OCI-LY7 (cell line): ENCODE measurements around the gene TWSG1. TPM values are rescaled to one million over a fixed set of nuclear protein-coding genes. Genes with fewer than 3 reads are reported as not detected.

ENCODE experiments used
- BruUV-seq: library from RNA; stranded (reverse); fragments of 400-500 nt; replicated peaks from 2 replicates; lab custom pipeline; 2021; lab: Mats Ljungman, UMichigan
- CTCF ChIA-PET: fragments of 300-600 bp; sonication (Branson Sonifier 250); formaldehyde crosslinking; loops from one replicate; lab custom pipeline; 2022; ENCODE audit warnings: antibody characterized with exemption; ENCODE audit not compliant: unreplicated experiment; lab: Charles Lee
- POLR2A ChIA-PET: fragments of 300-600 bp; sonication (Branson Sonifier 250); formaldehyde crosslinking; loops from one replicate; lab custom pipeline; 2022; ENCODE audit warnings: antibody characterized with exemption; lab: Charles Lee
- DNase-seq: peaks from one replicate; pipeline ENCODE4 v3.0.0-alpha.2; 2015; ENCODE audit warnings: low spot score
- H2AFZ ChIP-seq: fragments of 200-600 bp; sonication (generic), shearing (Covaris generic); 2 replicates; pipeline ENCODE4 v1.6.1; 2014; ENCODE audit warnings: mild to moderate bottlenecking, antibody characterized with exemption, low read length, moderate library complexity
- H3K27ac ChIP-seq: fragments of 200-600 bp; sonication (generic); 2 replicates; pipeline ENCODE4 v1.5.1; 2014; ENCODE audit warnings: mixed run types, low read depth, mild to moderate bottlenecking, moderate library complexity, low read length, inconsistent platforms; ENCODE audit not compliant: poor library complexity, severe bottlenecking
- H3K36me3 ChIP-seq: fragments of 200-600 bp; sonication (generic); 2 replicates; pipeline ENCODE4 v1.6.1; 2014; ENCODE audit warnings: mild to moderate bottlenecking, antibody characterized with exemption, low read length, moderate library complexity, mixed read lengths; ENCODE audit not compliant: insufficient read depth
- H3K4me1 ChIP-seq: fragments of 200-600 bp; sonication (generic); 2 replicates; pipeline ENCODE4 v1.5.1; 2014; ENCODE audit warnings: mild to moderate bottlenecking, low read length; ENCODE audit not compliant: insufficient read depth, poor library complexity, severe bottlenecking
- H3K4me2 ChIP-seq: fragments of 200-600 bp; sonication (generic); 2 replicates; pipeline ENCODE4 v1.6.1; 2014; ENCODE audit warnings: mild to moderate bottlenecking, low read length
- H3K4me3 ChIP-seq: fragments of 200-600 bp; sonication (generic); 2 replicates; pipeline ENCODE4 v1.5.1; 2014; ENCODE audit warnings: mild to moderate bottlenecking, low read depth, low read length; ENCODE audit not compliant: poor library complexity, severe bottlenecking
- H3K79me2 ChIP-seq: fragments of 200-600 bp; sonication (generic); 2 replicates; pipeline ENCODE4 v1.6.1; 2016; ENCODE audit warnings: low read depth, mild to moderate bottlenecking, low read length, moderate library complexity, mixed read lengths; ENCODE audit not compliant: insufficient read depth
- H3K9me2 ChIP-seq: fragments of 200-600 bp; sonication (generic); 2 replicates; pipeline ENCODE4 v1.6.1; 2016; ENCODE audit warnings: mild to moderate bottlenecking, low read length, mixed read lengths; ENCODE audit not compliant: insufficient read depth
- H3K9me3 ChIP-seq: fragments of 200-600 bp; sonication (generic); 2 replicates; pipeline ENCODE4 v1.6.1; 2014; ENCODE audit warnings: mild to moderate bottlenecking, mixed run types, low read length, mixed read lengths
- H4K20me1 ChIP-seq: fragments of 200-600 bp; sonication (generic); 2 replicates; pipeline ENCODE4 v1.6.1; 2014; ENCODE audit warnings: mild to moderate bottlenecking, antibody characterized with exemption, low read length, moderate library complexity, mixed read lengths; ENCODE audit not compliant: insufficient read depth
- CTCF ChIP-seq: fragments of 200-600 bp; sonication (generic); conservative IDR thresholded peaks from 2 replicates; pipeline ENCODE4 v1.5.1; 2014; ENCODE audit warnings: mild to moderate bottlenecking, antibody characterized with exemption, low read length, moderate library complexity, mixed read lengths
- EZH2phosphoT487 ChIP-seq: fragments of 200-600 bp; sonication (generic); IDR thresholded peaks from 2 replicates; pipeline ENCODE4 v1.6.1; 2018; ENCODE audit warnings: low read depth, borderline replicate concordance, mild to moderate bottlenecking, mixed run types, antibody characterized with exemption, low read length, moderate library complexity, mixed read lengths
- intact Hi-C: fragments of 100-400 bp; cut with micrococcal nuclease; formaldehyde crosslinking; loops from one replicate; pipeline ENCODE4 v1.10.0; 2022; ENCODE audit not compliant: unreplicated experiment
- total RNA-seq, 2 experiments: library from RNA; depleted of rRNA in 1 of 2; stranded (reverse); fragments of >200 nt in 1 of 2; shearing (Covaris generic) in 1 of 2; gene quantifications; 2 replicates each; pipeline ENCODE4 v1.2.3, GENCODE V29; 2014 to 2022

Gene TWSG1
- total RNA-seq, 2 experiments from 2014 or later: 7.5 to 10.9 TPM

GRCh38 chr18:9330419-9330818 is 4.2 kb upstream of the TWSG1 start:
- Histone ChIP-seq H3K4me3 (no peak overlapping the region), H3K9me2 (no peaks in the 10 kb centered on the region), H3K27ac (no peak overlapping the region), H3K9me3 (no peaks in the 10 kb centered on the region), H4K20me1 (no peaks in the 10 kb centered on the region), H3K79me2 (peaks cover 1% of the 10 kb centered on the region; the same call in 1 of the 2 replicates), H3K4me1 (peaks cover 1% of the 10 kb centered on the region), H3K4me2 (no peak overlapping the region), H2AFZ (no peak overlapping the region), H3K36me3 (no peaks in the 10 kb centered on the region)
- no peak for DNase-seq
- CTCF ChIA-PET: no interaction called here
- no TSS peak for BruUV-seq
- intact Hi-C loops: no loop called here
- TF ChIP-seq EZH2phosphoT487 (no peak), CTCF (no peak)
- POLR2A ChIA-PET: no interaction called here

GRCh38 chr18:9333441-9334328 is 888 bp upstream of the TWSG1 start:
- POLR2A ChIA-PET: interaction anchor here (0.7 to 0.8 kb wide), 3 partner anchors 8 to 159 kb away, joined by 3 to 4 read pairs (median 3); no protein-coding TSS in a partner anchor
- intact Hi-C loops: loop anchor here (1.0 to 2.0 kb wide), 4 partner anchors 142 to 261 kb away; partner anchors contain the start of genes ANKRD12 and RALBP1
- DNase-seq: no peak
- Histone ChIP-seq H3K79me2 (peaks cover 7% of the 10 kb centered on the region; the same call in 1 of the 2 replicates), H3K9me2 (no peaks in the 10 kb centered on the region), H2AFZ (peak overlapping the region; percentile 84; the same call in 1 of the 2 replicates), H3K9me3 (no peaks in the 10 kb centered on the region), H3K4me1 (peaks cover 8% of the 10 kb centered on the region), H4K20me1 (no peaks in the 10 kb centered on the region), H3K27ac (no peak overlapping the region), H3K4me3 (peak overlapping the region; percentile 69), H3K4me2 (peak overlapping the region; percentile 95), H3K36me3 (peaks cover 8% of the 10 kb centered on the region; the same call in 1 of the 2 replicates)
- TF ChIP-seq EZH2phosphoT487 (no peak), CTCF (no peak)
- BruUV-seq: no TSS peak
- CTCF ChIA-PET: interaction anchor here (0.6 kb wide), 2 partner anchors 93 to 263 kb away, joined by 5 to 10 read pairs; no protein-coding TSS in a partner anchor
